ENCODE results near the gene DSG3. TPM values are rescaled to one million over a fixed set of nuclear protein-coding genes. Genes with fewer than 3 reads are reported as not detected.

The DSG3 gene
- total and polyA plus RNA-seq, 10 of the 15 experiments (the other 5 are each of a cell fraction or from before 2014, with no cell fraction given), result 0.01 to 0.36 (median 0.30) TPM

GRCh38 chr18:31497404-31497835 is 49.9 kb downstream of the DSG3 start:
- BruUV-seq (replicated peaks), result no TSS peak
- no peaks in the 10 kb centered on the region for H3K27me3 ChIP-seq (replicated peaks in 1 of 2; ENCODE audit: control insufficient read depth in 2 of 2, insufficient read depth in 2 of 2, low read length in 1 of 2)
- peaks cover 6% of the 10 kb centered on the region for H3K4me1 ChIP-seq (ENCODE audit: control insufficient read depth, insufficient read depth, low read length)
- H3K4me2 ChIP-seq (ENCODE audit: control insufficient read depth, insufficient read depth), result peak overlapping the region; percentile 81; the same call in 1 of the 2 replicates
- intact Hi-C loops (cut with micrococcal nuclease; ENCODE audit: unreplicated experiment), result loop anchor here (5.0 to 10.0 kb wide), 2 partner anchors 160 to 263 kb away; no protein-coding TSS in a partner anchor
- ChIA-PET SMC1A (ENCODE audit: uncharacterized antibody, unreplicated experiment) (interaction anchor here (1.1 to 5.0 kb wide), 3 partner anchors 12 to 252 kb away, joined by 3 to 21 read pairs (median 18); no protein-coding TSS in a partner anchor), RAD21 (ENCODE audit: unreplicated experiment) (interaction anchor here (1.1 kb wide), 1 partner anchor 13 kb away, joined by 3 read pairs; no protein-coding TSS in a partner anchor), POLR2A (no interaction called here), CTCF (interaction anchor here (0.6 to 1.5 kb wide), 2 partner anchors 71 to 241 kb away, joined by 3 read pairs; no protein-coding TSS in a partner anchor)
- H3K36me3 ChIP-seq (ENCODE audit: control insufficient read depth in 2 of 2, insufficient read depth in 2 of 2, low read length in 1 of 2), result no peaks in the 10 kb centered on the region
- H3K9ac ChIP-seq (ENCODE audit: control insufficient read depth, insufficient read depth, low read length), result peak overlapping the region; percentile 92
- in situ Hi-C loops (cut with MboI), result no loop called here
- H2AFZ ChIP-seq (ENCODE audit: control insufficient read depth, low read depth, low read length), result peak overlapping the region; percentile 88
- FAIRE-seq (no peak), ATAC-seq (peak; percentile 22), DNase-seq (ENCODE audit: low read depth, low spot score) (no peak)
- peak overlapping the region; percentile 88; the same call in 1 of the 2 replicates for H3K4me3 ChIP-seq
- H3K79me2 ChIP-seq (ENCODE audit: control insufficient read depth, insufficient read depth, low read length), result peaks cover 24% of the 10 kb centered on the region
- H3K9me3 ChIP-seq (replicated peaks; ENCODE audit: control insufficient read depth, insufficient read depth, low read length), result no peaks in the 10 kb centered on the region
- 0 out of 2 replicates have a peak overlapping the region, but pooled peaks have one; percentile 26 for H3K27ac ChIP-seq (ENCODE audit: control insufficient read depth, insufficient read depth)
- H4K20me1 ChIP-seq (ENCODE audit: control insufficient read depth, insufficient read depth), result no peaks in the 10 kb centered on the region
- WGBS (ENCODE audit: insufficient coverage, insufficient replicate concordance, low lambda C conversion rate, missing lambda C conversion rate), result 56% methylated on average over 25 of the region's 25 CpGs
- TF ChIP-seq CTCF (IDR thresholded peaks at IDR 0.05 in 2 of 3, conservative IDR thresholded peaks at IDR 0.05 in 1 of 3; ENCODE audit: control insufficient read depth in 2 of 3, extremely low read depth in 1 of 3, insufficient read depth in 1 of 3, low read depth in 3 of 3, low read length in 3 of 3) (0 out of 6 replicates have a peak, but pooled peaks of 1 of the 3 experiments have one; percentile 0), LARP7 (IDR thresholded peaks at IDR 0.05) (0 out of 2 replicates have a peak, but pooled peaks have one; percentile 11), MLLT1 (IDR thresholded peaks at IDR 0.05) (peak; percentile 73), HDGF (IDR thresholded peaks at IDR 0.05) (peak; percentile 71), JUND (IDR thresholded peaks at IDR 0.05; ENCODE audit: low read depth, low read length) (no peak), GATAD2B (conservative IDR thresholded peaks at IDR 0.05; ENCODE audit: low read depth) (peak; percentile 25; the same call in 1 of the 2 replicates), NKRF (conservative IDR thresholded peaks at IDR 0.05) (0 out of 2 replicates have a peak, but pooled peaks have one; percentile 11), MTA2 (IDR thresholded peaks at IDR 0.05; ENCODE audit: low read depth) (0 out of 2 replicates have a peak, but pooled peaks have one; percentile 8), CREB1 (IDR thresholded peaks at IDR 0.05; ENCODE audit: low read depth) (no peak), IKZF2 (IDR thresholded peaks at IDR 0.05) (no peak; a peak in 1 of 4 replicates), SMARCA5 (IDR thresholded peaks at IDR 0.05) (0 out of 2 replicates have a peak, but pooled peaks have one; percentile 14)

All from GM12878 (cell line).